ENCODE measurements around the gene POU2AF3.
"Not testable (repeated sequence)": the region's sequence is repeated elsewhere in the genome, so short reads cannot be mapped to it uniquely, and the experiment has no call there.

POU2AF3 gene

DNA sequence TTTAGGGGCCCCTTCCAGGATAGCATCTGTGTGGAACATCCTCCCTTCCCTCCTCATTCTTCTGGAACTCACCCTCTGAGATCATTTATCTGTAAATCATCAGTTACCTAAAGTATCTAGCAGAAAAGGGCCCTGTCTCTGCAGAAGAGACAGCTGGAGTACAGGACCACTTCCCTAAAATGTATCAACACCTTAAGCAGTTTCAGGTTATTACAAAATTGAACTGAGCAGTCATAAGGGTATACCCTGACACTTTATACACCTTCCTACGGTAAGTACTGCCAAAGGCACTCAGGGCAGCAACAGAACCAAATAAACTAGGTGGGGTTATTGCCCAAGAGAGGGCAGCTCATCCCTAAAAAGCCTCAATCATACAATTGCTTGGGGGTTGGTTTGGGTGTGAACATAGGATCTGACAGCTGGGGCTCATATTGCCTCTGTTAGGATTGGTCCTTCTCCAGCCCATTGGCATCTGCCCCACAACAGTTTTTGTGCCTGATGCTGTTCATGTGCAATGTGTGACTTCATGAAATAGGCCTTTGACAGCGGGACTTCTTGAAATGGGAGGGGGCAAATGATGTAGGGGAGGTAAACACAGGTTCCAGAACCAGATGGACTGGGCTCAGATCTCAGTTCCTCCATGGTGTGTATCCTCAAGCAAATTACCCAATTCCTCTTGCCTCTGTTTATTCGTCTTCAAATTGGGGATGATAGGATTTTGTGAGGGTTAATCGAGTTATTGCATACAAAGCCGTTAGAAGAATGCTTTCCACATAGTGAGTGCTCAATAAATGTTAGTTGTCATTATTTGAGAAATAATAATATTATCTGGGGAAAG is 2.9 kb downstream of the POU2AF3 start:
- DNase-seq: no peak

DNA sequence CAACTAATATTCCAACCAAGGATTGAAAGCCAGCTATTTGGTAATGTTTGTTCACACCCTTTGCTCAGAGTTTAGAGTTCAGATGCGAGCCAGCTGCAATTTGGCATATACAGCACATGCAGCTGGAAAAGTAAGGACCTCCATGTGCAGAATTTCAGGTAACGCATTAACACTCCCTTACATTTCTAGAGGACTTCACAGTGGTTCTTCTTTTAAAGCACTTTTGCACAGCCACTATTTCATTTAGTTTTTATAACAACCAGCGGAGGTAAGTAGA is 3.4 kb downstream of the POU2AF3 start:
- DNase-seq: no peak

DNA sequence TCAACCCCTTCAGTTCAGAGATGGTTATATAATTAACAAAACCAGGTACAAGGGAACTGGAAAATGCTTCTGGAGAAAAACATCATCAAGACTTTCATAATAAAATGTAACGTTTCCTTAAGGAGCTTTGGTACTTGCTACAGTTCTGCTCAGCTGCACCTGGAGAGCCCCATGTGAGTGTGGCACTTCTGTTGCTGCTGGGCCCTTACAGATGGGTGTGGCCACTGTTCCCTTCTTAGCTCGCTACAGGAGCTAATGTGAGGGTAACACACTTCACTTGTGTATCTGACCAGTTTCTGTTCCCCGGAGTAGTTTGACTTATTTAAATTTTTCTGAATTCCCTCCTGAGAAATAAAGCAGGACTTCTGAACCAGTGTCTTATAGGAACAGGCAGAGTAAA is 4.0 kb downstream of the POU2AF3 start:
- DNase-seq: no peak

DNA sequence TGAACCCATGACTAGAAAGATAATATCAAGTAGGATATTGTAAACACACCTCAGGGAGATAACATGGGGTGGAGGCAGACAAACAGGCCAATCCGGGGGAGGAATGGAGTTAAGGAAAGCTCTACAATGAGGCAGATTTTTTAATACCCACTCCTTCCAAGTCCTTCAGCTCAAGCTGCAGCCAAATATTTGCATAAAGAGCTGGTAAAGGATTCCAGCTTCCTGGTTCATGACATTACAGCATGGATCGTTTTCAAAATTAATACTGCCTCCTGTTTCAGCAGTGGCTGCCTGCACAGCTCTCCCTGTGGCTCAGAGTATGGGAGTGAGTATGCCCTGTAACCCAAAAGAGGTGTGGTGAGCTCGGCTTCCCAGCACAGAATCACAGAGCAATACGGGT is 5.1 kb downstream of the POU2AF3 start:
- DNase-seq: no peak

DNA sequence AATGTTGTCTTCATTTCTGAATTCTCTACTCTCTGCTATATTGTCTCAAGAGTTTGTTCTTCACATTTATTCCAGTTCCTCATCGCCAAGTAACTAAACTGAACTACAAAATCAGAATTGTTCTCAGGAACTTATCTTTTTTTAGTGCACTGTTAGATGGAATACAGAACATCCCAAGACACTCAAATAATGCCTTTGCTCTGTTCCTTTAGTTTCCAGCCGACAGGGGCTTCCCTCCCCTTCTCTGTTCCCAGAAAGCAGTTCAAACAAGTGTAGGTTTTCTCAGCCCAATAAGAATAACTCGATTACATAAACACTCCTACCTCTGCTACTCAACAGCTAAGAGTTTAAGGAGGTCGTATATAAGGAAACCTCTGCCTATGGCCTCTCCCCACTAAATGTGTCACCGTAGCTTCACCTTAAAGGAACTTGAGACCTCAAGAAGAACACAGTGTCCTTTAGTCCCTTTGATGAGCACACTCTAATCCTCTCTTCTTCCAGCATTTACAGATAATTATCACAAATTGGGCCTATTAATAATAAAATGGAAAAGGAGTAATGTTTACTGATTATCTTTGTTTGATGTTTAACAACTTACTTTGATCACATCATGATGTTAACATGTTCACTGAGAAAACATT is 6.9 kb downstream of the POU2AF3 start:
- no peak for DNase-seq

DNA sequence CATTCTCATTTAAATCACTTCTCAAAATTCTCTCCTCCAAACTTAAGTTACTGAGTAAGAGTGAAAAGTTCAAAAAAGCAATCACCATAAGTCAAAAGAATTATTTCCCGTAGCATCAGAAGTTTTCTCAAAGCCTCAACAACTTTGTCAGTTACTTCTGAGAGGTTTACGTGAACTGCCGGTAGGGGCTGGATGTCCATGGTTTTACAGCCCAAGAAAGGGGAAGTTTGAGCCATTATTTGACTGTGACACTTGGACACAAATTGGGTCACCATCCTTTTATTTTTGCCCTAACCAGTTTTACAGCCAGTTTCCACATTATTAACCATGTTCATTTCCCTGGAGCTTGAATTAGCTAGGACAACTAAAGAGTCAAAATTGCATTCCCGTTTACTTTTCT is 7.5 kb downstream of the POU2AF3 start:
- no peak for DNase-seq

DNA sequence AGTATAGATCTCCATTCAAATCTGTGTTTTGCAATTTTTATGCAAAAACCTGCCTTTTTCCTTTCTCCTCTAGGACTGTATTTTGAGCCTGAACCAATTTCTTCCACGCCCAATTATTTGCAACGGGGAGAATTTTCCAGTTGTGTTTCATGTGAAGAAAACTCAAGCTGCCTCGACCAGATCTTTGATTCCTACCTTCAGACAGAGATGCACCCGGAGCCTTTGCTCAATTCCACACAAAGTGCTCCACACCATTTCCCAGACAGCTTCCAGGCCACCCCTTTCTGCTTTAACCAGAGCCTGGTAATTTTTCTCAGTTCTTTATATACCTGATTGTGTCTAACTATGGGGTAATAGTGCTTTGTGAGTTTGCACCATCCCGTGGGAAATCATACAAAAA is 8.0 kb downstream of the POU2AF3 start:
- no peak for DNase-seq

DNA sequence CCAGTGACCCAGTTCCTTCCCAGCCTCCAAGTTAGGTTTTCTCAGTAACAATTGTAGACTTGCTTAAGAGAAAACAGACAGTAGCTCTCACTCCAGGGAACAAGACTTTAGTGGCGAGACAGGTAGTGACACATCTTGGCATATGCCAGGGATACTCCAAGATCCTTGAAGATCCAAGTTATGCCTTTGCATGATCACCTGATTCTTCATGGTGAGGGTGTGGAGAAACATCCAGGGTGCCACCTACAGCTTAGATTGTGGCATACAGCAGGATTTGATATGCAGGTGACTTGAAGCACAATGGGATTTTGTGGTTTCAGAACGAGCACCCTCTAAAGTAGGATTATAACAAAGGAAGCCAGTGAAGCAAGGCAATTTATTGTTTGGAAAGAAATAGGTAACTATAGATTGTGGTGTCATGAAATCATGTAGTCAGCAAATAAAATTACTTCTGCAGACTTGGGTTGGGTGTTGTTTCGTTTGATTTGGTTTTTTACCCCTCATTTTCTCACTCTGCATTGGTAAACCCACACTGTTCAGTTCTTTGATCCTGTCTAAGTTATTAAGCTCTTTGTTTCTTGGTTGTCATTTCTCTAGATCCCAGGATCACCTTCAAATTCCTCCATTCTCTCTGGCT is 9.2 kb downstream of the POU2AF3 start:
- no peak for DNase-seq

DNA sequence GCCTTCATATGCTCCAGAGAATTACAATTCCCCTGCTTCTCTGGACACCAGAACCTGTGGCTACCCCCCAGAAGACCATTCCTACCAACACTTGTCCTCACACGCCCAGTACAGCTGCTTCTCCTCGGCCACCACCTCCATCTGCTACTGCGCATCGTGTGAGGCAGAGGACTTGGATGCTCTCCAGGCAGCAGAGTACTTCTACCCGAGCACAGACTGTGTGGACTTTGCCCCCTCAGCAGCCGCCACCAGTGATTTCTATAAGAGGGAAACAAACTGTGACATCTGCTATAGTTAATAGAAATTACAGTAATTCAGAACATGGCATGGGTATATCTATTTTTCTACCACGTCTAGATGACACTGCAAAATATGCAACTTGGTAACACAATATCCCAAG is 9.8 kb downstream of the POU2AF3 start:
- DNase-seq: no peak

DNA sequence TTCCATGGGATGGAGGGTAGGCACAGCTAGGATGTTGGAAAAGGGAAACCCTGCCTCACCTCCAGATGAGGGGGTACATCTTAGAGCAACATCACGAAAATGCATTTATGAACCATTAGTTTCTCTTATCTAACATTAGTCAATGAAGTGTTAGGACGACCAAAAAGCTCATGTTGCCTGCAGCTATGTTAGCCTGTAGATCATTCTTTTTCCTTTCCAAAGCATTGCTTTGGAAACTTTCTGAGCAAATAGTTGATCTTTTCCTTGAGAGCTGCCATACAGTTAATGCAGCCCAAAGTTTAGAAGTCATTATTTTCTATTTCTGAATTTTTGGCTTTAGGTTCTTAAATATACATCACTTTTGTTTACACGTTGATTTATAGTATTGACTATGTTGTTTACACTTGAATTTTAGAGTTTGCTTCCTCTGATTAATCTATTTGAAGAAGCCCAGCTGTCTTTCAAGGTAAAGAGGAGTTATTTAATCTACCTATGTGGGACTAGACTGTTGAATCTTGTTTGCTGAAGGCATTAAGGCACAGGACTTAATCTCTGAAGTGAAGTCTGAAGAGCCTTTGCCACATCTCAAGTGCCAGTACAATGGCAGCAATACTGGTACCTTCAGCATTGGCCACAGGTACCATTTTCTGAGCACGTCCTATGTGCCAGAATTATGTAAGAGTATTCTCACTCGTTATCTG is 11.0 kb downstream of the POU2AF3 start:
- no peak for DNase-seq

DNA sequence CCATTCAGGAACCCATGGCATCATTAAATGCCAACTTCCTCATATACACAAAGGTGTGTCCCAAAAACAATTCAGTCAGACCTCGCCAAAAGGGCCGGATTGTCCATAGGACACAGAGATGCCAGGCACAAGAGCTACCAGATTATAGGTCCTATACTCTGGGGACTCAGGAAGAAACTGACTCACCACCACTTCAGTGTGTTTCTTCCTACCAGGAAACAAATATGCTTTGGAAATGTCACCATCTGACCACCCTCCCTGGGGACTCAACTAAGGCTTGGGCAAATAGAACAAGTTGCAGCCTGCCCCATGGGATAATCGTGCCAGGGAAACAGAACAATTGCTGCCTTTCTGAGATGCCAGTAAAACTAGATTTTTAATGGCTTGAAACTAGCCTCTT is 11.7 kb downstream of the POU2AF3 start:
- DNase-seq: no peak

DNA sequence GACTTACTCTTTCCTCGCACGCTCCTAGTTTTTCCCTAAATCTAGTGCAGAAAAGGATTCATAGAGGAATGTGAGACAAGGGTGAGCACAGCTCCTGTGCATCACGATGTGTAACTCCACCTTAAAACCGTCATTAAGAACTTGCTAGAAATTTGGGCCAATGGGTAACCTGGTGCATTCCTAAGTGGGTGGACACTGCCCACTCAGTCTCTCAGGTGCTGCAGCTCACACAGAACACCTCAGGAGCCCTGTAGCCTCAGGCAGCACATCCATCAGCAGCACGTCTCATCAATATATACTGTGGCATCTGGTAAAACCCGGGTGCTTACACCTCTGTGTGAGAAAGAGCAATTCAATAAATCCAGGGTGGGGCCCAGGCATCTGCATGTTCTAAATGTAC is 12.4 kb downstream of the POU2AF3 start:
- DNase-seq: no peak

DNA sequence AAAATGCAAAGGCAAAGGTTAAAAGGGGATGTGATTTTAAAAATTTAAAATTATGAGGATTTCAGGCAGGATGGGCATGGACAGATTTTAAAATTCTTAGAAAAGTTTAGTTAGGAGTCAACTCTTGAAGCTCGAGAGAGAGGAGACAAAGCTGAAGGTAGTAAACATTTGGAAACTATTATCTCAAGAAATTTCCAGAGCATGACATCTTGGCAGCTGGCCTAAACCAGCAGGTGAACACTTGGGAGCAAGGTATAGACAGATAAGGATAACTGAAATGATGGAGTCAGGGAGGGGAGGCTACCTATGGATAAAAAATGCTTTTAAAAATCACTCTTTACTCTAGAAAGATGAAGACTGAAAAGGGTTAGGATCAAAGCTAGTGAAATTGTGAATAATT is 13.7 kb downstream of the POU2AF3 start:
- DNase-seq: no peak

DNA sequence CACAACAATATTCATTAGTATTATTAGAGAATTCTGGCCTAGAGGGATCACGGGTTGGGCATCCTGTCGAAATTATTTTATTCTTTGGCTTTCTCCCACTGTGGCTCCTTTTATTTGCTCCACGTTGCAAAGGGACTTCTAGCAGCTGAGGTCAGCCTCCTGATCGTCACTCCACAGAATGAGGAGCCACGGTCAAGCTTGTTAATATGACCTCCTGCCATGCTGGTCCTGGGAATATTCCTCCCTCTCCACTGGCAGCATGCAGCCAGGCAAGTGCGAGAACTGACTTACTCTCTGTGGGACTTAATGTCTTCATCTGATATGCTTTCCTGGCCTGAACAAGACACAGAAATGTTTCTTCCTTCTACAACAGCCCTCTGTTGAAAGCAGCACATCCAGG is 20.9 kb downstream of the POU2AF3 start:
- no peak for DNase-seq

DNA sequence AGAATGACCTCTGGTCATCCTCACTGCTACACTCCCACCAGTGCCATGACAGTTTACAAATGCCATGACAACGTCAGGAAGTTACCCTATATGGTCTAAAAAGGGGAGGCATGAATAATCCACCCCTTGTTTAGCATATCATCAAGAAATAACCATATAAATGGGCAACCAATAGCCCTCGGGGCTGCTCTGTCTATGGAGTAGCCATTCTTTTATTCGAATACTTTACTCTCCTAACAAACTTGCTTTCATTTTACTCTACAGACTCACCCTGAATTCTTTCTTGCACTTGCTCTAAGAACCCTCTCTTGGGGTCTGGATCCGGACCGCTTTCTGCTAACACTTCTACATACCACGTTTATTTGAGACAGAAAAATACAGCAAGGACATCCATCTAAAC is 21.9 kb downstream of the POU2AF3 start:
- not testable (repeated sequence) for DNase-seq

DNA sequence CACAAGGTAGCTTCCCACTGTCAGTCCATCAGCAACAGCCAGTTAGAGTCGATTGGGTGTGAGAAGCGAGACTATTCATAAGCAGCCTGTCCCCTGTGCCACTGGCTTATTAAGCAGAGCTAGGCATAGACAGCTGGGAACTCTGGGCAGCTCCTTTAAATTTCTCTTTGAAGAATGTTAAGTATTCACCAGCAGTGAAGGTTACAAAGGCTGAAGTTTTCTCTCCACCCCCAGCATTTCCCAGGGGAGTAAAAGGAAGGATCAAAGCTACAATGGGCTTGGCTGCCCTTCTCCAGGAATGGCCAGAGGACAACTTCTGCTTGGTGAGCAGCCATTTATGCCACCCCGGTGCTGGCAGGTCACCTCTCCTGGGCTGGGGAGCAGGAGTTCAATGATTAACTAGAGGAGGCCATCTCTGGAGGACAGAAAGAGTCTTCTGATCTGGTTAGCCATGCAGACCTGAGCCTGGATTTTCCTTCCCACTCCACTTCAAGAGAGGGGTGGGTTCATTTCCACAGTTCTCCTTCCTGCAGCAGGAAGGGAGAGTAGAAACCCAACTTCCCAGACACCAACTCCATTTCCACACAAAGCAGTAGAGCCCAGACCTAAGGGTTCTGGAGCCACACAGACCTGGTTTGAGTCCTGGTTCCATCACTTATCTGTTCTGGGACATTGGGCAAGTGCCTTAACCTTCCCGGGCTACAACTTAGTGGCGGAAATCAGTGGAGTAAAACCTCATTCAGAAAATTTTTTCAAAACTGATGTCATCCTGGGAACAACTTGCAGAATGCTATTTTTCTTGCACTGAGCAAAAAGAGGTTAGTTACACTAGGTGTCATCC is 22.6 kb downstream of the POU2AF3 start:
- DNase-seq: no peak

DNA sequence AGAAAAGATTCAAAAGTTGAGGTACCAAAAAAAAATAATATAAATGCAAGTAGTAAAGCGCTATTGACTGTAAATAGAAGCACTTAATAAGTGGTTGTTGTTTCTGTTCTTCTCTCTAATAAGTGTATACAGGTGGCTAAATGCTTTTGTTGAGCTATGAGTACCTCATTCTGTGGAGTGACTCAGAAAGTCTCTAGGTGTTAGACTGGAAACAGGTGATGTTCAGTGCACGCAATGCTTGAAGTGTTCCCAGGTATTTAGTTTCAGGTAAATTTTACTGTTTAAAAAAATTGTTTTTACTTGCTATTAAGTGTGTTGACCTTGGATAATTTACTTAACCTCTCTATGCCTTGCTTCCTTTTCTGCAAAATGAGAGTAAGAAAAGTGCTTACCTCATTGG is 24.2 kb downstream of the POU2AF3 start:
- no peak for DNase-seq

DNA sequence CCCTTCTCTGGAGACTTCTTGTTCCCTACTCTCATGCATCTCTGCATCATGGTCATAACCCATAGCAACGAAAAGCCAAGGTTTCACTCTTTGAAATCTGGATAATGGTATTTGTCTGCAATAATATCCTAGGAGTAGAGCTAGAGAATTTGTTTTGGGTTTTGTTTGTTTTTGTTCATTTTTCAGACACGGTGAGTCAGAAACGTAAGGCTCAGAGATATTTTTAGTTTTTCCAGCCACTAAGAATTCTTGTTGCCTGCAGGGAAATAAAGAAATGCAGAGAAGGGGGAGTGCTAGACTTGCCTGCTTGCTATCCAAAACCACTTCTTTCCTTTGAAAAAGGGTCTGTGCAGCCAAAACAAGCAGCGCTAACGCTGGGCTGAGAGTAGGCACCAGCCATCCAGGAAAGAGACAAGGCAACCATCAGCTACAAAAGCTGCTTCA is 26.0 kb downstream of the POU2AF3 start:
- DNase-seq: no peak

DNA sequence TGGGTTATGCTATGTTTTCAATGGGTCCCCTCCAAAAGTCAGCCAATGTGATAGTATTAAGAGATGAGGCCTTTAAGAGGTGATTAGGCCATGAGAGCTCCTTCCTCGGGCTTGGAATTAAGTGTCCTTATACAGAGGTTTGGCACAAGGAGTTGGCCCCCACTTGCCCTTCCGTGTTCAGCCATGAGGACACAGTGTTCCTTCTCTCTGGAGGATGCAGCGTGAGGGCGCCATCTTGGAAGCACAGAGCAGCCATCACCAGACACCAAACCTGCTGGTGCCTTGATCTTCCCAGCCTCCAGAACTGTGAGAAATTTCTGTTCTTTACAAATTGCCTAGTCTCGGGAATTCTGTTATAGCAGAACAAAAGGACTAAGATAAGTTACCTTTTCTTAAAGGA is 26.9 kb downstream of the POU2AF3 start:
- DNase-seq: no peak

DNA sequence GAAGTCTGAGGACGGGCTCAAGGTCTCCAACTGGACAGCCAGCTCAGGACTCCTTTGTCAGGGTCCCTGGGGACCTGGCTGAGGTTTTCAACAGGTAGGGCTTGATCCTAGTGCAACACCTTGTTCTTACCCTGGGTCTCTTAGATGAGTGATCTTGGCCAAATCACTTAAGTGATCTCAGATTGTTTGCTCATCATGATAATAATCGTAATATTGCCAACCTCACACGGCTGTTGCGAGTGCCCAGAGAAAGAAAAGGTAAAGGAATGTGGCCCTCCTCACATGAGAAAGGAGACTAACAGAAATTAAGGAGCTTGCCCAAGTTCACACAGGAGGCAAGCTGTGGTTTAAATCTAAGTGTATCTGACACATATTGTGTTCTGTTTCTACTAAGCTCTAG is 28.5 kb downstream of the POU2AF3 start:
- DNase-seq: no peak

DNA sequence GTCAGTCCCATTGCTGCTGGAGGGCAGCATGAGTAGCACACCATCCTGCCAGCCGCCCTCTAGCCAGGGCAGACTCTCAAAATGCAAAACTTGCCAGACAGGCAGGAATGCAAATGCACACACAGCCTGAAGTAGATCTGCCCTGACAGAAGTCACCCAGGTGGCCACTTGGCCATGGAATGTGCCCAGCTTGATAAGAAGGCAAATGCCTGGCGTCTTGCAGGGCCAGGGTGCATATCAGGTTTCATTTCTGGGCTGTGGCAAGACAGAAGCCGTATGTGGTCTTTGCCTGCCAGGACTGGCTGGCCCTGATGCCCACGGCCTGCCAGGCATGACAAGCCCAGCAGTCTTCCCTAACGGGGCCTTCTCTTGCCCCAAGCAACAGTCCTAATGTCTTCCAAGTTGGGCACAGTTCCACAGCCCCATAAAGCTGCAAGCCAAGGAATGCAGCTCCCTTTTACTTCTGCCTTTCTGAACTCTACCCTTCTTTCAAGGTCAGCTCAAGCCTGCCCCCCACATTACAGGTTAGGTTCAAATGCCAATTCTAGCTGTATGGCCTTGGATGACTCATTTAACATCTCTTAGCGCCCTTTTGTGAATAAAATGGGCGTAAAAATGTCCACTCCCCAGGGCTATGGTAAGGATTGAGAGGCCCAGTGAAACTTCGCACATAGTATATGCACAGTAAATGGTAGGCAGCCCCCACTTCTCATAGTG is 29.7 kb downstream of the POU2AF3 start:
- DNase-seq: no peak

Data from bone marrow (tissue), 2 donors.